HepG2 (cell line): ENCODE measurements around the gene GADL1. TPM values are rescaled to one million over a fixed set of nuclear protein-coding genes. Genes with fewer than 3 reads are reported as not detected.

Experiments
- ATAC-seq: fragments of 200-7000 bp; cut with Tn5 transposase; 3 replicates; pipeline ENCODE4 v1.9.1; 2020; ENCODE audit warnings: mild to moderate bottlenecking, moderate library complexity
- BruUV-seq: library from RNA; stranded (reverse); fragments of 400-500 nt; replicated peaks from 2 replicates; lab custom pipeline; 2021; lab: Mats Ljungman, UMichigan
- CTCF ChIA-PET: fragments of 300-600 bp; formaldehyde crosslinking; extraction: SDS; loops from one replicate; lab custom pipeline; 2021; ENCODE audit warnings: low total read pairs, inconsistent platforms, low intra/inter-chr PET ratio; lab: Yijun Ruan, JAX
- POLR2A ChIA-PET: fragments of 350-600 bp; sonication (Branson Sonifier 250); formaldehyde crosslinking; loops from one replicate; lab custom pipeline; 2020; ENCODE audit warnings: antibody characterized with exemption, inconsistent platforms; lab: Yijun Ruan, JAX
- DNase-seq: peaks from one replicate; pipeline ENCODE4 v3.0.0-alpha.2; 2015; ENCODE audit warnings: low spot score
- FAIRE-seq: peaks from 3 replicates; lab custom pipeline; 2011; peaks lifted over from hg19 to GRCh38; lab: Jason Lieb, UNC
- H2AFZ ChIP-seq: one replicate; pipeline ENCODE4 v1.6.1; 2011; ENCODE audit warnings: low read length, inconsistent platforms
- H3K27ac ChIP-seq: fragments of 300-600 bp; 3 replicates; pipeline ENCODE4 v1.8.0; 2011; ENCODE audit warnings: mixed run types, mild to moderate bottlenecking, mixed read lengths, low read length, inconsistent platforms; ENCODE audit not compliant: insufficient read depth; ENCODE audit errors: extremely low read length
- H3K27me3 ChIP-seq, 2 experiments: fragments of 200-600 bp in 1 of 2; 2 replicates in 1 of 2; 3 replicates in 1 of 2; pipeline versions ENCODE4 v1.6.0 to v1.8.0; 2011; ENCODE audit warnings: low read length in 2 of 2, mild to moderate bottlenecking in 2 of 2, moderate library complexity in 2 of 2, inconsistent platforms in 1 of 2; ENCODE audit not compliant: insufficient read depth in 2 of 2, control insufficient read depth in 1 of 2
- H3K36me3 ChIP-seq, 2 experiments: fragments of 200-600 bp in 1 of 2; replicated peaks in 1 of 2; 2 replicates in 1 of 2; 3 replicates in 1 of 2; pipeline versions ENCODE4 v1.5.1 to v1.8.0; 2011; ENCODE audit warnings: low read length in 2 of 2, inconsistent platforms in 1 of 2; ENCODE audit not compliant: insufficient read depth in 2 of 2, control insufficient read depth in 1 of 2
- H3K4me1 ChIP-seq: 2 replicates; pipeline ENCODE4 v1.5.1; 2012; ENCODE audit warnings: low read length, inconsistent platforms; ENCODE audit not compliant: insufficient read depth
- H3K4me2 ChIP-seq: 2 replicates; pipeline ENCODE4 v1.6.0; 2011; ENCODE audit warnings: low read depth, low read length, inconsistent platforms
- H3K4me3 ChIP-seq, 3 experiments: fragments of 200-600 bp in 1 of 3; sonication (generic), shearing (Covaris generic) in 1 of 3; replicated peaks in 1 of 3; 2 replicates each; pipeline ENCODE4 v1.5.1; 2011 to 2016; ENCODE audit warnings: low read length in 3 of 3, inconsistent platforms in 2 of 3, low read depth in 2 of 3, mild to moderate bottlenecking in 2 of 3, control low read depth in 1 of 3, mixed read lengths in 1 of 3; ENCODE audit not compliant: insufficient read depth in 1 of 3
- H3K79me2 ChIP-seq: one replicate; pipeline ENCODE4 v1.6.1; 2011; ENCODE audit warnings: low read length, inconsistent platforms; ENCODE audit not compliant: insufficient read depth
- H3K9ac ChIP-seq: 2 replicates; pipeline ENCODE4 v1.6.0; 2011; ENCODE audit warnings: mild to moderate bottlenecking, low read depth, low read length, inconsistent platforms; ENCODE audit not compliant: insufficient read depth
- H3K9me3 ChIP-seq: 2 replicates; pipeline ENCODE4 v1.5.1; 2012; ENCODE audit warnings: mild to moderate bottlenecking, low read length
- H4K20me1 ChIP-seq: 2 replicates; pipeline ENCODE4 v1.6.0; 2011; ENCODE audit warnings: inconsistent platforms, mild to moderate bottlenecking, low read length, moderate library complexity; ENCODE audit not compliant: insufficient read depth
- ATF7 ChIP-seq, 2 experiments: fragments of 450-650 bp in 1 of 2; sonication (generic) in 1 of 2; formaldehyde crosslinking in 1 of 2; IDR thresholded peaks; 2 replicates each; pipeline versions ENCODE4 v1.4.0 to v1.6.1; 2016 to 2020; ENCODE audit warnings: antibody characterized with exemption in 1 of 2, mild to moderate bottlenecking in 1 of 2, missing genetic modification reagents in 1 of 2
- CHD4 ChIP-seq: fragments of 200-600 bp; sonication (generic); IDR thresholded peaks from 2 replicates; pipeline ENCODE4 v1.7.0; 2017; ENCODE audit warnings: mild to moderate bottlenecking, low read length, borderline replicate concordance
- IKZF4 ChIP-seq: sonication (generic); formaldehyde crosslinking; IDR thresholded peaks from 2 replicates; pipeline ENCODE4 v1.5.1; 2020; ENCODE audit warnings: borderline replicate concordance, mild to moderate bottlenecking, low read depth, missing genetic modification reagents; ENCODE audit errors: not compliant biosample characterization
- MZF1 ChIP-seq: sonication (generic); formaldehyde crosslinking; IDR thresholded peaks from 2 replicates; pipeline ENCODE4 v1.8.1; 2023; ENCODE audit warnings: mild to moderate bottlenecking, missing genetic modification reagents, borderline replicate concordance
- NFIC ChIP-seq: IDR thresholded peaks from 2 replicates; pipeline ENCODE4 v1.6.1; 2012; ENCODE audit warnings: mild to moderate bottlenecking, low read length, inconsistent platforms
- SIX4 ChIP-seq: sonication (generic); formaldehyde crosslinking; IDR thresholded peaks from 2 replicates; pipeline ENCODE4 v1.4.0; 2020; ENCODE audit warnings: missing genetic modification reagents
- SSRP1 ChIP-seq: IDR thresholded peaks from 2 replicates; pipeline ENCODE4 v1.6.1; 2016; ENCODE audit warnings: control low read depth
- TBP ChIP-seq: sonication (generic); formaldehyde crosslinking; IDR thresholded peaks from 2 replicates; pipeline ENCODE4 v1.5.0; 2020; ENCODE audit warnings: missing genetic modification reagents
- ZKSCAN5 ChIP-seq: sonication (generic); formaldehyde crosslinking; IDR thresholded peaks from 2 replicates; pipeline ENCODE4 v1.5.1; 2020; ENCODE audit warnings: mild to moderate bottlenecking, missing genetic modification reagents
- ZNF232 ChIP-seq: sonication (generic); formaldehyde crosslinking; IDR thresholded peaks from 2 replicates; pipeline ENCODE4 v1.4.0; 2020; ENCODE audit warnings: missing genetic modification reagents, borderline replicate concordance
- ZNF260 ChIP-seq: sonication (generic); formaldehyde crosslinking; IDR thresholded peaks from 2 replicates; pipeline ENCODE4 v1.4.0; 2020; ENCODE audit warnings: missing genetic modification reagents, low read depth, mild to moderate bottlenecking, borderline replicate concordance
- ZNF30 ChIP-seq: sonication (generic); formaldehyde crosslinking; IDR thresholded peaks from 2 replicates; pipeline ENCODE4 v1.5.0; 2020; ENCODE audit warnings: mild to moderate bottlenecking, missing genetic modification reagents
- ZNF547 ChIP-seq: sonication (generic); formaldehyde crosslinking; IDR thresholded peaks from 2 replicates; pipeline ENCODE4 v1.5.1; 2020; ENCODE audit warnings: mild to moderate bottlenecking, missing genetic modification reagents
- ZNF816 ChIP-seq: sonication (generic); formaldehyde crosslinking; IDR thresholded peaks from 2 replicates; pipeline ENCODE4 v1.8.0; 2022; ENCODE audit warnings: missing genetic modification reagents, mild to moderate bottlenecking, borderline replicate concordance
- WGBS: methylation state at CpG from one replicate; pipeline ENCODE4 v1.1.6; 2017; ENCODE audit warnings: low lambda C conversion rate; 5-methylcytosine and 5-hydroxymethylcytosine counted together
- in situ Hi-C: cut with HindIII; loops from 2 replicates; pipeline ENCODE4 v1.10.0; 2017; ENCODE audit warnings: low pct_unique_long_range_greater_than_20kb; ENCODE audit not compliant: extremely low pct_ligation_motif_present
- intact Hi-C: fragments of 100-400 bp; cut with micrococcal nuclease; formaldehyde crosslinking; loops from one replicate; pipeline ENCODE4 v1.10.0; 2022; ENCODE audit not compliant: unreplicated experiment
- polyA plus RNA-seq, 8 experiments: library from polyadenylated mRNA; depleted of rRNA in 3 of 8; stranded (reverse) in 7 of 8; unstranded in 1 of 8; fragments of >200 nt; fragmentation: Illumina TruSeq in 4 of 8; extraction: Trizol in 4 of 8; gene quantifications; 2 replicates each; pipeline versions ENCODE4 v1.2.1 to v1.2.3, GENCODE V29; 2011 to 2016; ENCODE audit warnings: low read depth in 4 of 8, missing spikeins in 1 of 8, mixed read lengths in 1 of 8; ENCODE audit not compliant: insufficient read depth in 1 of 8
- total RNA-seq, 5 experiments: library from RNA; depleted of rRNA; stranded (reverse); fragments of >200 nt; fragmentation: Illumina TruSeq; extraction: Trizol; gene quantifications; 2 replicates each; pipeline ENCODE4 v1.2.3, GENCODE V29; 2016; ENCODE audit warnings: low read depth in 1 of 5
- TF ChIP-seq, protein P1 (sequence below): sonication (generic); formaldehyde crosslinking; IDR thresholded peaks from 2 replicates; pipeline ENCODE4 v1.5.0; 2020; ENCODE audit warnings: mild to moderate bottlenecking, missing genetic modification reagents

The GADL1 gene
- total and polyA plus RNA-seq, 2 of the 13 experiments (the other 11 are each of a cell fraction or from before 2014, with no cell fraction given), result not detected

DNA sequence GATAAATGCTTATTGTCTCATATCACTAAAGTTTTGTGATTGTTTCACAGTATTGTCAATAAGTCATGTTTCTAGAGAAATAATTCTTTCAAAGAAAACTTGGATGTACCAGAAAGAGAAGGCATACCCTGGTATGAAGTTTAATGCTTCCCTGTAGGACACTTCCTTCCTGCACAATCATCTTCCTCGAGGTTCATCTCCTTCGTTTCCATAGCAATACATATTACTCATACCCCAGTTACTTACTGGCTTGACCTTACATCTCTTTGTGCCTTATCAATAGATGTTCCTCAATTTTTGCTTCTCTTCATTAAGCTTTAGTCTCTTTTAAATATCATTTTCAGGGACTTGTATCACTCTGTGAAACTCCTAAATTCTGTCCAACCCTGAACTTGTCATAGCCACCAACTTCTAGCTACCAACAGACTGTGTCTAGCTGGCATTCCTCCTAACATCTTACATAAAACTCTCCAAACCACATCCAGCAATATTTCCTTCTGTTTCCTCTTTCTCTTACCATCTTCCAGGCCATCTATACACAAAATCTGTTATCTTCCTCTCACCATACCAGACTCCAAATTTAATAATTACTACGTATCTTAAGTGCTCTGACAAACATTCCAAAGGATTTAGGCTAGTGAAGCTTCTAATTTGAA, 134.3 kb downstream of the GADL1 start:
- intact Hi-C loops, result no loop called here
- H3K79me2 ChIP-seq, result no peaks in the 10 kb centered on the region
- in situ Hi-C loops, result no loop called here
- no peak overlapping the region for H3K4me2 ChIP-seq
- no peaks in the 10 kb centered on the region for H3K9me3 ChIP-seq
- H3K9ac ChIP-seq, result no peak overlapping the region
- WGBS, result 9% methylated on average over 3 of the region's 3 CpGs
- no peak for DNase-seq
- ChIA-PET POLR2A (no interaction called here), CTCF (no interaction called here)
- no peak for TF ChIP-seq ZNF816 (CRISPR knock-in tag)
- TF ChIP-seq NFIC, result no peak
- no peak for TF ChIP-seq ZNF547
- TF ChIP-seq CHD4, result no peak
- TF ChIP-seq IKZF4 (CRISPR knock-in tag), result no peak
- TF ChIP-seq SSRP1 (CRISPR knock-in tag), result no peak
- no peak for TF ChIP-seq ZNF260 (CRISPR knock-in tag)
- TF ChIP-seq ZNF232 (CRISPR knock-in tag), result no peak
- TF ChIP-seq MZF1 (CRISPR knock-in tag), result no peak
- no peak for TF ChIP-seq ZKSCAN5 (CRISPR knock-in tag)
- TF ChIP-seq SIX4 (CRISPR knock-in tag), result no peak
- no peak for TF ChIP-seq TBP (CRISPR knock-in tag)
- TF ChIP-seq, protein P1, sequence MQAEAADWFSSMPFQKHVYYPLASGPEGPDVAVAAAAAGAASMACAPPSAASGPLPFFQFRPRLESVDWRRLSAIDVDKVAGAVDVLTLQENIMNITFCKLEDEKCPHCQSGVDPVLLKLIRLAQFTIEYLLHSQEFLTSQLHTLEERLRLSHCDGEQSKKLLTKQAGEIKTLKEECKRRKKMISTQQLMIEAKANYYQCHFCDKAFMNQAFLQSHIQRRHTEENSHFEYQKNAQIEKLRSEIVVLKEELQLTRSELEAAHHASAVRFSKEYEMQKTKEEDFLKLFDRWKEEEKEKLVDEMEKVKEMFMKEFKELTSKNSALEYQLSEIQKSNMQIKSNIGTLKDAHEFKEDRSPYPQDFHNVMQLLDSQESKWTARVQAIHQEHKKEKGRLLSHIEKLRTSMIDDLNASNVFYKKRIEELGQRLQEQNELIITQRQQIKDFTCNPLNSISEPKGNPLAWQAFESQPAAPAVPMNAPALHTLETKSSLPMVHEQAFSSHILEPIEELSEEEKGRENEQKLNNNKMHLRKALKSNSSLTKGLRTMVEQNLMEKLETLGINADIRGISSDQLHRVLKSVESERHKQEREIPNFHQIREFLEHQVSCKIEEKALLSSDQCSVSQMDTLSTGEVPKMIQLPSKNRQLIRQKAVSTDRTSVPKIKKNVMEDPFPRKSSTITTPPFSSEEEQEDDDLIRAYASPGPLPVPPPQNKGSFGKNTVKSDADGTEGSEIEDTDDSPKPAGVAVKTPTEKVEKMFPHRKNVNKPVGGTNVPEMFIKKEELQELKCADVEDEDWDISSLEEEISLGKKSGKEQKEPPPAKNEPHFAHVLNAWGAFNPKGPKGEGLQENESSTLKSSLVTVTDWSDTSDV (CRISPR knock-in tag), result no peak
- TF ChIP-seq ZNF30 (CRISPR knock-in tag), result no peak
- TF ChIP-seq ATF7 (IDR thresholded peaks at IDR 0.05), result no peak
- TF ChIP-seq ATF7 (CRISPR knock-in tag; IDR thresholded peaks at IDR 0.05), result no peak
- no peaks in the 10 kb centered on the region for H3K4me1 ChIP-seq
- H3K27ac ChIP-seq, result no peak overlapping the region
- BruUV-seq, result no TSS peak
- no peak for ATAC-seq
- FAIRE-seq, result no peak
- H4K20me1 ChIP-seq, result no peaks in the 10 kb centered on the region
- no peak overlapping the region for H2AFZ ChIP-seq
- H3K27me3 ChIP-seq, result peaks cover 2 to 11% of the 10 kb centered on the region in 2 experiments; a peak in 1 of 5 replicates
- H3K36me3 ChIP-seq, result no peaks in the 10 kb centered on the region
- H3K4me3 ChIP-seq, result no peak overlapping the region
